ENCODE results near the gene FANK1. TPM values are rescaled to one million over a fixed set of nuclear protein-coding genes. Genes with fewer than 3 reads are reported as not detected.

Gene FANK1
- total RNA-seq, 1 experiment from 2014 or later = 0.85 TPM

DNA sequence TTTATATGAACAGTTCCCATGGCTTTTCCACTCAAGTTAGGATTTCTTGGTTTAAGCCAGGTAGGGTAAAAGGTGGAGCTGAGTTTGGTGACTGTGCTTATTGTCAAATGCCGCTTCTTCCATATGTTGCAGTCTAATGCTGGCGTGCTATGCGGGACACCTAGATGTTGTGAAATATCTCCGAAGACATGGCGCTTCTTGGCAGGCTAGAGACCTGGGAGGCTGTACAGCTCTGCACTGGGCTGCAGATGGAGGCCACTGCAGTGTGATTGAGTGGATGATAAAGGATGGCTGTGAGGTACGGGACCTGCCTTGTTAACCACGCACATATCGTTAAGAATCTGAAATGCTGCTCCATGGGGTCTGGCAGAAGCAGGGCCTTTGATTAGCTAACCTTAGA lies 108.4 kb downstream of the FANK1 start:
- TF ChIP-seq, protein P1, sequence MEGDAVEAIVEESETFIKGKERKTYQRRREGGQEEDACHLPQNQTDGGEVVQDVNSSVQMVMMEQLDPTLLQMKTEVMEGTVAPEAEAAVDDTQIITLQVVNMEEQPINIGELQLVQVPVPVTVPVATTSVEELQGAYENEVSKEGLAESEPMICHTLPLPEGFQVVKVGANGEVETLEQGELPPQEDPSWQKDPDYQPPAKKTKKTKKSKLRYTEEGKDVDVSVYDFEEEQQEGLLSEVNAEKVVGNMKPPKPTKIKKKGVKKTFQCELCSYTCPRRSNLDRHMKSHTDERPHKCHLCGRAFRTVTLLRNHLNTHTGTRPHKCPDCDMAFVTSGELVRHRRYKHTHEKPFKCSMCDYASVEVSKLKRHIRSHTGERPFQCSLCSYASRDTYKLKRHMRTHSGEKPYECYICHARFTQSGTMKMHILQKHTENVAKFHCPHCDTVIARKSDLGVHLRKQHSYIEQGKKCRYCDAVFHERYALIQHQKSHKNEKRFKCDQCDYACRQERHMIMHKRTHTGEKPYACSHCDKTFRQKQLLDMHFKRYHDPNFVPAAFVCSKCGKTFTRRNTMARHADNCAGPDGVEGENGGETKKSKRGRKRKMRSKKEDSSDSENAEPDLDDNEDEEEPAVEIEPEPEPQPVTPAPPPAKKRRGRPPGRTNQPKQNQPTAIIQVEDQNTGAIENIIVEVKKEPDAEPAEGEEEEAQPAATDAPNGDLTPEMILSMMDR (IDR thresholded peaks at IDR 0.05; ENCODE audit: unreplicated experiment) = no peak
- Mint-ChIP-seq H3K36me3 (ENCODE audit: insufficient read depth, unreplicated experiment) (no peaks in the 10 kb centered on the region), H3K9me3 (ENCODE audit: low read depth, unreplicated experiment) (no peaks in the 10 kb centered on the region), H3K4me3 (ENCODE audit: low read depth, unreplicated experiment) (no peak overlapping the region), H3K27ac (ENCODE audit: unreplicated experiment) (no peak overlapping the region), H3K4me1 (ENCODE audit: low read depth, unreplicated experiment) (no peaks in the 10 kb centered on the region), H3K27me3 (ENCODE audit: unreplicated experiment) (no peaks in the 10 kb centered on the region)
- CTCF ChIA-PET = interaction anchor here (0.7 kb wide), 1 partner anchor 27 kb away, joined by 3 read pairs; no protein-coding TSS in a partner anchor
- intact Hi-C loops (cut with micrococcal nuclease; ENCODE audit: unreplicated experiment) = no loop called here
- BruUV-seq (replicated peaks) = no TSS peak
- DNase-seq = no peak

DNA sequence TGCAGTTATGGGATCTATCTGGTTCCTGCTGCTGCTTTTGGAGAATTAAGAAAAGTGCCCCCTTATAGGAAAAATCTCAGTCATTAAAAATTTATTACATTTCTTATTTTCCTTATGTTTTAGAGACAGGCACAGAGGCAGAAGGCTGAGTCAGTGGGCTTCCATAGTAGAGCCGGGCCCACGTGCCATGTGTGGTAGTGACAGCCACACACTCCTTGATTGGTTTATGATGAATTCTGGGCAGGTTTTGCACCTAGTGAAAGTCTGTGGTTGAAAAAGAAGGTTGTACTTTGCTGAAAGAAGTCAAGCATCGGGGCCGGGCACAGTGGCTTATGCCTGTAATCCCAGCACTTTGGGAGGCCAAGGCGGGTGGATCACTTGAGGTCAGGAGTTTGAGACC lies 109.9 kb downstream of the FANK1 start:
- no peaks in the 10 kb centered on the region for H3K4me1 Mint-ChIP-seq (ENCODE audit: low read depth, unreplicated experiment)
- intact Hi-C loops (cut with micrococcal nuclease; ENCODE audit: unreplicated experiment) = no loop called here

DNA sequence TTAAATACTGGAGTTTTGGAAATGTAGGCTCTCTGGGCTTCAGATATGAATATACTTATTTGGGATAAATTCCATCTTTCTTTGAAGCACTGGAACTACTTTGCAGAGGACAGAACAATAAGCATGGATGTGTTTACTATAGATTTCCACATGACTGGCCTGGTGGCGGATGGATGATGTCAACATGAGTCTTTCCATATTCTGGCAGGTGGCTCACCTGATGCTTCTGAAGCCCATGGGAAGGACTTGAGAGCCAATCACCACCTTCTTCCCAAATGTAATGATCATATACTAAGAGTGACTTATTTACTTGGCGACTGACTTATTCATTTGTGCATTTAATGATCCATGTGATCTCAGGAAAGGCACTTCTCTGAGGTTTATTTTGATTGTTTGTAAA lies 110.5 kb downstream of the FANK1 start:
- TF ChIP-seq, protein P1 (IDR thresholded peaks at IDR 0.05; ENCODE audit: unreplicated experiment) = no peak
- intact Hi-C loops (cut with micrococcal nuclease; ENCODE audit: unreplicated experiment) = no loop called here
- H3K27me3 Mint-ChIP-seq (ENCODE audit: unreplicated experiment) = no peaks in the 10 kb centered on the region
- CTCF ChIA-PET = no interaction called here
- H3K4me1 Mint-ChIP-seq (ENCODE audit: low read depth, unreplicated experiment) = peaks cover under 1% of the 10 kb centered on the region
- H3K9me3 Mint-ChIP-seq (ENCODE audit: low read depth, unreplicated experiment) = no peaks in the 10 kb centered on the region
- H3K27ac Mint-ChIP-seq (ENCODE audit: unreplicated experiment) = no peak overlapping the region
- H3K36me3 Mint-ChIP-seq (ENCODE audit: insufficient read depth, unreplicated experiment) = no peaks in the 10 kb centered on the region
- DNase-seq = no peak
- BruUV-seq (replicated peaks) = no TSS peak
- H3K4me3 Mint-ChIP-seq (ENCODE audit: low read depth, unreplicated experiment) = no peak overlapping the region

More for the DNA sequence above, 109.9 kb downstream of the FANK1 start:
- no peaks in the 10 kb centered on the region for H3K36me3 Mint-ChIP-seq (ENCODE audit: insufficient read depth, unreplicated experiment)
- H3K27ac Mint-ChIP-seq (ENCODE audit: unreplicated experiment) = no peak overlapping the region
- TF ChIP-seq, protein P1 (IDR thresholded peaks at IDR 0.05; ENCODE audit: unreplicated experiment) = no peak
- DNase-seq = no peak
- BruUV-seq (replicated peaks) = no TSS peak
- H3K27me3 Mint-ChIP-seq (ENCODE audit: unreplicated experiment) = no peaks in the 10 kb centered on the region
- CTCF ChIA-PET = no interaction called here
- H3K4me3 Mint-ChIP-seq (ENCODE audit: low read depth, unreplicated experiment) = no peak overlapping the region
- H3K9me3 Mint-ChIP-seq (ENCODE audit: low read depth, unreplicated experiment) = no peaks in the 10 kb centered on the region

DNA sequence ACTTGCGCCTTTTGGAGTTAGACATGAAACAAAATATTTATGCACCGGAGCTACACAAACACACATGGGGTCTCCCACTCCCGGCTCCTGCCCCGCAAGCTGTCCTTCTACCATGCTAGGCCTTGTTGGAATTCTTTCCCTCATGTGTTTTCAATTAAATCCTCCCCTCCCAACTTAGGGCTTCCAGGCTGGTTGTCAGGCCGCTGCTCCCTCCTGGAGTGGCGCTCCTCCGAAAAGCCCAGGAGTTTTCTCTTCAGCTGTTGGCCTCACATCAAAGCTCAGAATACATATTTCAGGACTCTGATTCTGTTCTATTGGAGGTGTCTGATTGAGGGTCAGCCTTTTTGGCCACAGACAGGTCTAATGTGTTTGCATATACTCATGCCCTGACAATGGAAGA lies 113.3 kb downstream of the FANK1 start:
- intact Hi-C loops (cut with micrococcal nuclease; ENCODE audit: unreplicated experiment) = no loop called here
- CTCF ChIA-PET = no interaction called here
- Mint-ChIP-seq H3K9me3 (ENCODE audit: low read depth, unreplicated experiment) (no peaks in the 10 kb centered on the region), H3K27me3 (ENCODE audit: unreplicated experiment) (no peaks in the 10 kb centered on the region), H3K4me1 (ENCODE audit: low read depth, unreplicated experiment) (peaks cover 27% of the 10 kb centered on the region), H3K27ac (ENCODE audit: unreplicated experiment) (no peak overlapping the region), H3K36me3 (ENCODE audit: insufficient read depth, unreplicated experiment) (no peaks in the 10 kb centered on the region), H3K4me3 (ENCODE audit: low read depth, unreplicated experiment) (no peak overlapping the region)
- DNase-seq = no peak
- TF ChIP-seq, protein P1 (IDR thresholded peaks at IDR 0.05; ENCODE audit: unreplicated experiment) = no peak
- BruUV-seq (replicated peaks) = no TSS peak

Data from Calu3 (cell line).